ENCODE data around the gene SPATA19. TPM values are rescaled to one million over a fixed set of nuclear protein-coding genes. Genes with fewer than 3 reads are reported as not detected.
"Not testable (repeated sequence)": the region's sequence is repeated elsewhere in the genome, so short reads cannot be mapped to it uniquely, and the experiment has no call there.

SPATA19 gene
- polyA plus RNA-seq, 6 donors from 2014 or later: not detected

- no peak overlapping the region for H3K27ac Mint-ChIP-seq
- H3K36me3 Mint-ChIP-seq: no peaks in the 10 kb centered on the region
- peaks cover 0 to 3% (median 0%) of the 10 kb centered on the region in 7 donors for H3K9me3 Mint-ChIP-seq
- no peak overlapping the region for H3K4me3 Mint-ChIP-seq
- ATAC-seq (ENCODE audit: low read depth in 2 of 2) (no peak), DNase-seq (no peak)
- peaks cover 6 to 18% (median 17%) of the 10 kb centered on the region in 3 donors for H3K27me3 Mint-ChIP-seq
- H3K4me1 Mint-ChIP-seq: no peaks in the 10 kb centered on the region
Measured at GRCh38 chr11:133860151-133860550, 14.8 kb upstream of the SPATA19 start.

GRCh38 chr11:133854330-133854960 lies 9.1 kb upstream of the SPATA19 start:
- H3K36me3 Mint-ChIP-seq; ATAC-seq (ENCODE audit: low read depth in 2 of 2); H3K27ac Mint-ChIP-seq; H3K4me1 Mint-ChIP-seq; DNase-seq; H3K4me3 Mint-ChIP-seq: not testable (repeated sequence)
- peaks cover 1 to 18% (median 12%) of the 10 kb centered on the region in 3 donors for H3K27me3 Mint-ChIP-seq
- H3K9me3 Mint-ChIP-seq: peaks cover 2 to 14% (median 11%) of the 10 kb centered on the region in 7 donors

- DNase-seq: no peak
- Mint-ChIP-seq H3K27ac (peak overlapping the region in 1 of 6 donors; percentile 29), H3K4me1 (no peaks in the 10 kb centered on the region), H3K9me3 (peaks cover 3 to 24% (median 16%) of the 10 kb centered on the region in 7 donors), H3K27me3 (no peaks in the 10 kb centered on the region), H3K4me3 (no peak overlapping the region), H3K36me3 (peaks cover 0 to 17% of the 10 kb centered on the region in 2 donors)
- ATAC-seq (ENCODE audit: low read depth in 2 of 2): no peak
Measured at GRCh38 chr11:133844217-133844616, 1.1 kb downstream of the SPATA19 start.

GRCh38 chr11:133843454-133843987 lies 1.8 kb downstream of the SPATA19 start:
- Mint-ChIP-seq H3K36me3 (peaks cover 0 to 17% of the 10 kb centered on the region in 2 donors), H3K9me3 (peaks cover 0 to 19% (median 16%) of the 10 kb centered on the region in 7 donors), H3K27ac (no peak overlapping the region), H3K4me3 (no peak overlapping the region), H3K27me3 (no peaks in the 10 kb centered on the region), H3K4me1 (no peaks in the 10 kb centered on the region)
- ATAC-seq (ENCODE audit: low read depth in 2 of 2) (no peak), DNase-seq (no peak)

- Mint-ChIP-seq H3K4me1 (no peaks in the 10 kb centered on the region), H3K4me3 (no peak overlapping the region), H3K36me3 (peaks cover 0 to 11% of the 10 kb centered on the region in 2 donors), H3K27me3 (no peaks in the 10 kb centered on the region), H3K27ac (no peak overlapping the region), H3K9me3 (peaks cover 0 to 16% (median 11%) of the 10 kb centered on the region in 7 donors)
- DNase-seq: no peak
- ATAC-seq (ENCODE audit: low read depth in 2 of 2): no peak
Measured at GRCh38 chr11:133842730-133843129, 2.6 kb downstream of the SPATA19 start.

GRCh38 chr11:133842053-133842452 lies 3.3 kb downstream of the SPATA19 start:
- no peak for DNase-seq
- ATAC-seq (ENCODE audit: low read depth in 2 of 2): no peak
- Mint-ChIP-seq H3K9me3 (peaks cover 0 to 20% (median 10%) of the 10 kb centered on the region in 7 donors), H3K4me3 (no peak overlapping the region), H3K27ac (no peak overlapping the region), H3K36me3 (peaks cover 0 to 8% of the 10 kb centered on the region in 2 donors), H3K27me3 (no peaks in the 10 kb centered on the region), H3K4me1 (no peaks in the 10 kb centered on the region)

GRCh38 chr11:133841279-133842043 lies 3.9 kb downstream of the SPATA19 start:
- ATAC-seq (ENCODE audit: low read depth in 2 of 2): no peak

GRCh38 chr11:133840479-133840941 lies 4.8 kb downstream of the SPATA19 start:
- peaks cover 0 to 23% (median 5%) of the 10 kb centered on the region in 7 donors for H3K9me3 Mint-ChIP-seq
- H3K4me1 Mint-ChIP-seq: no peaks in the 10 kb centered on the region
- peak overlapping the region in 1 of 6 donors; percentile 22 for H3K27ac Mint-ChIP-seq
- no peak for ATAC-seq (ENCODE audit: low read depth in 2 of 2)
- no peak for DNase-seq
- peaks cover 0 to 8% (median 7%) of the 10 kb centered on the region in 3 donors for H3K27me3 Mint-ChIP-seq
- H3K36me3 Mint-ChIP-seq: no peaks in the 10 kb centered on the region
- H3K4me3 Mint-ChIP-seq: no peak overlapping the region

More at GRCh38 chr11:133841279-133842043, 3.9 kb downstream of the SPATA19 start:
- H3K4me1 Mint-ChIP-seq: no peaks in the 10 kb centered on the region
- no peak overlapping the region for H3K4me3 Mint-ChIP-seq
- no peaks in the 10 kb centered on the region for H3K27me3 Mint-ChIP-seq
- H3K27ac Mint-ChIP-seq: no peak overlapping the region
- peaks cover 0 to 2% of the 10 kb centered on the region in 2 donors for H3K36me3 Mint-ChIP-seq
- no peak for DNase-seq
- H3K9me3 Mint-ChIP-seq: peaks cover 0 to 23% (median 6%) of the 10 kb centered on the region in 7 donors

- peaks cover 0 to 3% (median 3%) of the 10 kb centered on the region in 3 donors for H3K4me1 Mint-ChIP-seq
- H3K36me3 Mint-ChIP-seq: no peaks in the 10 kb centered on the region
- no peak overlapping the region for H3K27ac Mint-ChIP-seq
- ATAC-seq (ENCODE audit: low read depth in 2 of 2) (no peak), DNase-seq (no peak)
- H3K4me3 Mint-ChIP-seq: no peak overlapping the region
- peaks cover 2 to 15% (median 4%) of the 10 kb centered on the region in 7 donors for H3K9me3 Mint-ChIP-seq
- H3K27me3 Mint-ChIP-seq: peaks cover 0 to 8% (median 7%) of the 10 kb centered on the region in 3 donors
Measured at GRCh38 chr11:133835593-133836548, 9.4 kb downstream of the SPATA19 start.

GRCh38 chr11:133834682-133835592 lies 10.4 kb downstream of the SPATA19 start:
- peaks cover 0 to 8% (median 7%) of the 10 kb centered on the region in 3 donors for H3K27me3 Mint-ChIP-seq
- H3K36me3 Mint-ChIP-seq: no peaks in the 10 kb centered on the region
- ATAC-seq (ENCODE audit: low read depth in 2 of 2): no peak
- H3K4me3 Mint-ChIP-seq: peak overlapping the region in 1 of 8 donors; percentile 15
- H3K9me3 Mint-ChIP-seq: peaks cover 2 to 15% (median 4%) of the 10 kb centered on the region in 7 donors
- no peak overlapping the region for H3K27ac Mint-ChIP-seq
- peaks cover 0 to 3% (median 3%) of the 10 kb centered on the region in 3 donors for H3K4me1 Mint-ChIP-seq
- no peak for DNase-seq

GRCh38 chr11:133833898-133834681 lies 11.2 kb downstream of the SPATA19 start:
- H3K36me3 Mint-ChIP-seq: no peaks in the 10 kb centered on the region
- ATAC-seq (ENCODE audit: low read depth in 2 of 2): no peak
- no peak overlapping the region for H3K27ac Mint-ChIP-seq
- DNase-seq: no peak
- H3K4me1 Mint-ChIP-seq: peaks cover 0 to 3% (median 3%) of the 10 kb centered on the region in 3 donors
- H3K4me3 Mint-ChIP-seq: peak overlapping the region in 1 of 8 donors; percentile 15
- H3K27me3 Mint-ChIP-seq: peaks cover 0 to 8% (median 7%) of the 10 kb centered on the region in 3 donors
- peaks cover 2 to 15% (median 4%) of the 10 kb centered on the region in 7 donors for H3K9me3 Mint-ChIP-seq
